ENCODE data around the gene FUNDC2. TPM values are rescaled to one million over a fixed set of nuclear protein-coding genes. Genes with fewer than 3 reads are reported as not detected.

The FUNDC2 gene
- total and polyA plus RNA-seq, 2 experiments from 2014 or later = 57.7 to 87.5 TPM

GRCh38 chrX:154988719-154989118 is 37.9 kb upstream of the FUNDC2 start:
- 59% methylated on average over 3 of the region's 3 CpGs for WGBS (ENCODE audit: low lambda C conversion rate, missing lambda C conversion rate)
- Histone ChIP-seq H3K36me3 (replicated peaks; ENCODE audit: insufficient read depth, low read depth) (no peaks in the 10 kb centered on the region), H3K4me2 (no peak overlapping the region), H3K9me3 (ENCODE audit: low read depth) (no peaks in the 10 kb centered on the region), H3K9me2 (replicated peaks; ENCODE audit: insufficient read depth) (no peaks in the 10 kb centered on the region), H3K4me1 (ENCODE audit: insufficient read depth) (no peaks in the 10 kb centered on the region), H3K27ac (no peak overlapping the region), H2AFZ (no peak overlapping the region), H3K79me2 (no peaks in the 10 kb centered on the region), H3K4me3 (no peak overlapping the region), H3K27me3 (no peaks in the 10 kb centered on the region), H4K20me1 (ENCODE audit: insufficient read depth, poor library complexity, severe bottlenecking) (no peaks in the 10 kb centered on the region)
- TF ChIP-seq, protein P1, sequence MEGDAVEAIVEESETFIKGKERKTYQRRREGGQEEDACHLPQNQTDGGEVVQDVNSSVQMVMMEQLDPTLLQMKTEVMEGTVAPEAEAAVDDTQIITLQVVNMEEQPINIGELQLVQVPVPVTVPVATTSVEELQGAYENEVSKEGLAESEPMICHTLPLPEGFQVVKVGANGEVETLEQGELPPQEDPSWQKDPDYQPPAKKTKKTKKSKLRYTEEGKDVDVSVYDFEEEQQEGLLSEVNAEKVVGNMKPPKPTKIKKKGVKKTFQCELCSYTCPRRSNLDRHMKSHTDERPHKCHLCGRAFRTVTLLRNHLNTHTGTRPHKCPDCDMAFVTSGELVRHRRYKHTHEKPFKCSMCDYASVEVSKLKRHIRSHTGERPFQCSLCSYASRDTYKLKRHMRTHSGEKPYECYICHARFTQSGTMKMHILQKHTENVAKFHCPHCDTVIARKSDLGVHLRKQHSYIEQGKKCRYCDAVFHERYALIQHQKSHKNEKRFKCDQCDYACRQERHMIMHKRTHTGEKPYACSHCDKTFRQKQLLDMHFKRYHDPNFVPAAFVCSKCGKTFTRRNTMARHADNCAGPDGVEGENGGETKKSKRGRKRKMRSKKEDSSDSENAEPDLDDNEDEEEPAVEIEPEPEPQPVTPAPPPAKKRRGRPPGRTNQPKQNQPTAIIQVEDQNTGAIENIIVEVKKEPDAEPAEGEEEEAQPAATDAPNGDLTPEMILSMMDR (IDR thresholded peaks at IDR 0.05; ENCODE audit: poor library complexity) = no peak
- TF ChIP-seq EZH2phosphoT487 (IDR thresholded peaks at IDR 0.05; ENCODE audit: low read depth, severe bottlenecking, unreplicated experiment) (no peak), EZH2 (IDR thresholded peaks at IDR 0.05; ENCODE audit: borderline replicate concordance) (no peak)
- DNase-seq (ENCODE audit: low spot score) = no peak

DNA sequence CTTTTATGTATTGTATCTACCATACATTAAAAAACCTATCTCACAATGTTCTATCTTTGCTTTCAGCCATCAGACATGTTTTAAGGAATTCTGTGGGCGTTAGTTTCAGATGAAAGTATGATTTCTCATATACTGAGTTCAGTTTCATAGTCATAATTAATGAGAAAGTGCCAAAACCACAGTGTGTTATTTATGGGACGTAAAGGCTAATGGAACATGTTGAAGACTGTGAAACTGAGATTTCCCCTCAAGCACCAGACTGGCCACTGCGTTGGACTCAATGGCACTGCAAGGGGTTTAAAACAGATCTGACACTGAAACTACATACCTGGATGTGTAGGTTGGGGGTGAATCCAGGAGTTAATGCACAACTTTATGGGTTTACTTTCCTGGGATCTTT is 36.1 kb upstream of the FUNDC2 start:
- H3K36me3 ChIP-seq (replicated peaks; ENCODE audit: insufficient read depth, low read depth) = no peaks in the 10 kb centered on the region
- H3K27me3 ChIP-seq = no peaks in the 10 kb centered on the region
- H3K9me3 ChIP-seq (ENCODE audit: low read depth) = no peaks in the 10 kb centered on the region
- TF ChIP-seq, protein P1 (IDR thresholded peaks at IDR 0.05; ENCODE audit: poor library complexity) = no peak
- no peak for TF ChIP-seq EZH2phosphoT487 (IDR thresholded peaks at IDR 0.05; ENCODE audit: low read depth, severe bottlenecking, unreplicated experiment)
- no peak for TF ChIP-seq EZH2 (IDR thresholded peaks at IDR 0.05; ENCODE audit: borderline replicate concordance)
- H3K4me2 ChIP-seq = no peak overlapping the region
- H3K4me1 ChIP-seq (ENCODE audit: insufficient read depth) = no peaks in the 10 kb centered on the region
- H3K27ac ChIP-seq = no peak overlapping the region
- no peak overlapping the region for H2AFZ ChIP-seq
- WGBS (ENCODE audit: low lambda C conversion rate, missing lambda C conversion rate) = 60% methylated on average over 3 of the region's 3 CpGs
- no peak for DNase-seq (ENCODE audit: low spot score)
- no peaks in the 10 kb centered on the region for H4K20me1 ChIP-seq (ENCODE audit: insufficient read depth, poor library complexity, severe bottlenecking)
- no peak overlapping the region for H3K4me3 ChIP-seq
- no peaks in the 10 kb centered on the region for H3K9me2 ChIP-seq (replicated peaks; ENCODE audit: insufficient read depth)
- no peaks in the 10 kb centered on the region for H3K79me2 ChIP-seq

- no peak for TF ChIP-seq EZH2 (IDR thresholded peaks at IDR 0.05; ENCODE audit: borderline replicate concordance)
- no peak for TF ChIP-seq EZH2phosphoT487 (IDR thresholded peaks at IDR 0.05; ENCODE audit: low read depth, severe bottlenecking, unreplicated experiment)
- TF ChIP-seq, protein P1 (IDR thresholded peaks at IDR 0.05; ENCODE audit: poor library complexity) = no peak
Measured at GRCh38 chrX:154991039-154991438, 35.6 kb upstream of the FUNDC2 start.

DNA sequence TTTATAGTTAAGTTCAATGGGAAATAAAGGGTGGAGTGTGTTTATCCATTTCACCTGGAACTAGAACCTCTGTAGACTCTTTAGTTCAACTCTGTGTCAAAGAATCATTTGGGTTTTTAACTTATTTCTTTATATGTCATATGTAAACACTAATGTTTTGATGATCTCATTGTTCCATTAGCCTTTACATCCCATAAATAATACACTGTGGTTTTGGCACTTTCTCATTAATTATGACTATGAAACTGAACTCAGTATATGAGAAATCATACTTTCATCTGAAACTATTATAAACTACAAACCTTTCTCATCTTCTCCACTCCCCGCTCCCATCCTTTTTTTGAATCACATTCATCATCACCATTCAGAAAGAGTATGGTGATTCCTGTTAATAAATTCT is 35.2 kb upstream of the FUNDC2 start:
- no peak for DNase-seq (ENCODE audit: low spot score)
- TF ChIP-seq EZH2phosphoT487 (IDR thresholded peaks at IDR 0.05; ENCODE audit: low read depth, severe bottlenecking, unreplicated experiment) = no peak
- TF ChIP-seq, protein P1 (IDR thresholded peaks at IDR 0.05; ENCODE audit: poor library complexity) = no peak
- TF ChIP-seq EZH2 (IDR thresholded peaks at IDR 0.05; ENCODE audit: borderline replicate concordance) = no peak

More at GRCh38 chrX:154991039-154991438, 35.6 kb upstream of the FUNDC2 start:
- no peaks in the 10 kb centered on the region for H3K4me1 ChIP-seq (ENCODE audit: insufficient read depth)
- H3K4me2 ChIP-seq = no peak overlapping the region
- no peak overlapping the region for H2AFZ ChIP-seq
- no peaks in the 10 kb centered on the region for H3K27me3 ChIP-seq
- H3K27ac ChIP-seq = no peak overlapping the region
- H3K36me3 ChIP-seq (replicated peaks; ENCODE audit: insufficient read depth, low read depth) = no peaks in the 10 kb centered on the region
- no peaks in the 10 kb centered on the region for H3K9me3 ChIP-seq (ENCODE audit: low read depth)
- no peak overlapping the region for H3K4me3 ChIP-seq
- 79% methylated on average over 3 of the region's 3 CpGs for WGBS (ENCODE audit: low lambda C conversion rate, missing lambda C conversion rate)
- H3K9me2 ChIP-seq (replicated peaks; ENCODE audit: insufficient read depth) = no peaks in the 10 kb centered on the region
- no peaks in the 10 kb centered on the region for H3K79me2 ChIP-seq
- no peak for DNase-seq (ENCODE audit: low spot score)
- no peaks in the 10 kb centered on the region for H4K20me1 ChIP-seq (ENCODE audit: insufficient read depth, poor library complexity, severe bottlenecking)

More for the DNA sequence above, 35.2 kb upstream of the FUNDC2 start:
- no peak overlapping the region for H3K4me2 ChIP-seq
- H3K9me2 ChIP-seq (replicated peaks; ENCODE audit: insufficient read depth) = no peaks in the 10 kb centered on the region
- H3K4me3 ChIP-seq = no peak overlapping the region
- H2AFZ ChIP-seq = no peak overlapping the region
- no peak overlapping the region for H3K27ac ChIP-seq
- H3K79me2 ChIP-seq = no peaks in the 10 kb centered on the region
- no peaks in the 10 kb centered on the region for H4K20me1 ChIP-seq (ENCODE audit: insufficient read depth, poor library complexity, severe bottlenecking)
- 83% methylated on average over 1 of the region's 1 CpG for WGBS (ENCODE audit: low lambda C conversion rate, missing lambda C conversion rate)
- H3K4me1 ChIP-seq (ENCODE audit: insufficient read depth) = no peaks in the 10 kb centered on the region
- no peaks in the 10 kb centered on the region for H3K9me3 ChIP-seq (ENCODE audit: low read depth)
- no peaks in the 10 kb centered on the region for H3K36me3 ChIP-seq (replicated peaks; ENCODE audit: insufficient read depth, low read depth)
- H3K27me3 ChIP-seq = no peaks in the 10 kb centered on the region
